GOT3 (cell line): ENCODE data around the gene TIE1.

Experiments used
- DNase-seq: peaks from one replicate; lab custom pipeline; 2025; ENCODE audit warnings: mixed read lengths; lab: John Stamatoyannopoulos, UW

The TIE1 gene

DNA sequence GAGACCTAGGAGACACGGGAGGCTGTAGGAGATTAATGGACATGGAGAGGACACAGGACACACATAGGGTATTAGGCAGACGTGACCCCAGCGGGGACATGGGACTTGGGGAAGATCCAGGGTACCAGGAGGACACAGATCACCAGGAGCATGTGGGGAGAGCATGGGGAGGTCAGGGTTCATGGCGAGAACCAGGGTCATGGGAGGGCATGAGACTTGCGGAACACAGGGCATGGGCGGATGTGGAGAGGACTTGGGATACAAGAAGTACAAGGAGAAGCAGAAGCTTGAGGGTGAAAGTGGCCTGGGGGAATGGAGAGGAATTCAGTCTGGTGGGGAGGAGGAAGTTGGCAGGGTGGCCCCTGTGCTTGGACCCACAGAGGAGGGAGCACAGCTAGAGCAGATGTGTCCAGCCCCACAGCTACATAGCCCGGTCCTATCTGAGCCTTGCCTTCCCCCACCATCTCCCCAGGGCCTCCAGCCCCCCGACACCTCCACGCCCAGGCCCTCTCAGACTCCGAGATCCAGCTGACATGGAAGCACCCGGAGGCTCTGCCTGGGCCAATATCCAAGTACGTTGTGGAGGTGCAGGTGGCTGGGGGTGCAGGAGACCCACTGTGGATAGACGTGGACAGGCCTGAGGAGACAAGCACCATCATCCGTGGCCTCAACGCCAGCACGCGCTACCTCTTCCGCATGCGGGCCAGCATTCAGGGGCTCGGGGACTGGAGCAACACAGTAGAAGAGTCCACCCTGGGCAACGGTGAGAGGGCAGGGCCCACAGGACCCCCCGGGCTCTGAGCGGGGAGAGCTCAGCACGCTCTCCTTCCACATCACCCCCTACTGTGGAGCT is 12.1 kb downstream of the TIE1 start:
- DNase-seq, result no peak

DNA sequence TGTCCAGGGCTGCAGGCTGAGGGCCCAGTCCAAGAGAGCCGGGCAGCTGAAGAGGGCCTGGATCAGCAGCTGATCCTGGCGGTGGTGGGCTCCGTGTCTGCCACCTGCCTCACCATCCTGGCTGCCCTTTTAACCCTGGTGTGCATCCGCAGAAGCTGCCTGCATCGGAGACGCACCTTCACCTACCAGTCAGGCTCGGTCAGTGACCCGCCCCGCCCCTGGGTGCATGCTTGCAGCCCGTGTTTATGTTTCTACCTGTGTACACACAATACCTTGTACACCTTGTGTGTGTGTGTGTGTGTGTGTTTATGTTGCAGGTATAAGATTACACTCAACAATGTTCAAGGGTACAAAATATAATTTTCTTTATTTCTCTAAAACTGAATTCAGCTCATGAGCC is 13.0 kb downstream of the TIE1 start:
- DNase-seq, result no peak

DNA sequence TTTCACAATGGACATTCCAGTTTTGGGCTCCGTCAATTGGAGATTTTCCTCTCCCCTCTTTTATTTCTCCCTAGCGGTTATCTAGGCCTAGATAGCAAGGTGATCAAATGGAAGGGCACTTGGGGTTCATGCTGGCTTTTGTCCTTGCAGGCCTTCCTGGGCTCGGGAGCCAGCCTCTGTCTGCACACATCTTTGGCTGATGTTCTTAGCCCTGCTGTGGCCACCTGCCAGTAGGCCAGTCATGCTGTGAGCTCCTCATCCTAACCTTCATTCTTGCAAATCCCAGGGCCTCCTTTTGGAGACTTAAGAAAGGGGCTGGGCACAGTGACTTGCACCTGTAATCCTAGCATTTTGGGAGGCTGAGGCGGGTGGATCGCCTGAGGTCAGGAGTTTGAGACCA is 13.5 kb downstream of the TIE1 start:
- DNase-seq, result no peak

DNA sequence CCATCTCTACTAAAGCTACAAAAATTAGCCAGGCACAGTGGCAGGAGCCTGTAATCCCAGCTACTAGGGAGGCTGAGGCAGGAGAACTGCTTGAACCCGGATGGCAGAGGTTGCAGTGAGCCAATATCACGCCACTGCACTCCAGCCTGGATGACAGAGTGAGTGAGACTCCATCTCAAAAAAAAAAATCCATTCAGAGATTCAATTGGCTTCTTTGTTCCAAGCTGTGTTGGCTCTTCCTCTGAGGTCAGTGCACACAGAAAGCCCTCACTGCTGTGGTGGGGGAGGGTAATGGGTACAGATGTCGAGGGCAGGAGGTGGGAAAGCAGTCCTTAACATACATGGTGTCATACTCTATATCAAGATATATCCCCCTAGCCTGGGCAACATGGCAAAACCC is 14.7 kb downstream of the TIE1 start:
- no peak for DNase-seq

DNA sequence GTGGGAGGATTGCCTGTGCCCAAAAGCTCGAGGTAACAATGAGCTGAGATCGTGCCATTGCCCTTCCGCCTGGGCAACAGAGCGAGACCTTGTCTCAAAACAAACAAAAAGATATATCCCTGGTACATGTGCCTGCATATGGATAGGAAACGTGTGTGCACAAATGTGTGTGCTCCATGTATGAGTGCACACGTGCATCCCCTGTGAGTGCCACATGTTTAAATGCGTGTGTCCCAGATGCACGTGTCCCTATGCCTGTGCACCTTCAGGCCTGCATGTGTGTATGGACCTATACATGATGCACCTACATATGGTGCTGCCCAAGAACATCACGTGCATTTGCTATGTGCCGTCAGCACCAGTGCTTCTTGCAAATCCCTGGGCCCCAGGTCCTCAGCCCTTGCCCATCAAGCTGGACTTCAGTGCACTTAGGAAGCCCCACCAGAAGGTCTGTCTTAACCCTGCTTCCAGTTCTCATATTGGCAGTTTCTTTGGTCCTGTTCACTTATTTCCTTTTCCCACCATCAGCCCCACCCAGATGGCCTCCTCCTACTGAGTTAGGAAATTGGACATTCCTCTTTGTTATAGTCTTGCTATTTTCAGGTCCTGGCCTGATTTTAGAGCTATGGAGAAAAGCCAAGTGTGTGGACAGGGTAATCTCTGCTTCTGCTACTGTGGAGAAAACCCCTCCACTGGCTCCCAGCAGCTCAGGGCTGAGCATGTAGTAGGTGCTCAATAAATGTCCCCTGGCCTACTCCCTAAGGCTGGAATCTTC is 15.4 kb downstream of the TIE1 start:
- DNase-seq, result no peak

DNA sequence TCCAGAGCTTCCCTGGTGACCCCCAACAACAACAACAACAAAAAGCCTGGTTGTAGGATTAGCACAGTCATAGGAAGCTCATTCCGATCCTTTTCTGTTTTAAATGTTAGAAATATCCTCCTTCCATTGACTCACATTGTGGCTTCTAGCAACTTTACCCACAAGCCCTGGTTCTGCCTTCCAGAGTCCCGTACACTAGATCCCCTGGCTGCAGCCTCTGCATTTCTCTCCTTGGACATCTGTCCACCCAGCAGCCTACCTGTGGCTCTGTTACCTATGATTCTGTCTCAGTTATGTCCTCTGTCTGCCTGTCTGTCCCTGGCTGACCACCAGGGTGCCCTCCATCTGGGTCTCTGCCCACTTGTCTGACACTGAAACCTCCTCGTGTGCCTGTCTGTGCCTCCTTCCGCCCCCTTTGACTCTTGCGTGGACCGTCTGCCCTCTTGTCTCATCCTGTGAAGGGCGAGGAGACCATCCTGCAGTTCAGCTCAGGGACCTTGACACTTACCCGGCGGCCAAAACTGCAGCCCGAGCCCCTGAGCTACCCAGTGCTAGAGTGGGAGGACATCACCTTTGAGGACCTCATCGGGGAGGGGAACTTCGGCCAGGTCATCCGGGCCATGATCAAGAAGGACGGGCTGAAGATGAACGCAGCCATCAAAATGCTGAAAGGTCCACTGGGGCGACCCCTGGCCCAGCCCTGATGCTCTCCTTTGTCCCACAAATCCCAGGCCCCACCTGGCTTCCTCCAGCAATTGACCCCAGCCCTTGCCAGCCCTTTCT is 16.1 kb downstream of the TIE1 start:
- no peak for DNase-seq

DNA sequence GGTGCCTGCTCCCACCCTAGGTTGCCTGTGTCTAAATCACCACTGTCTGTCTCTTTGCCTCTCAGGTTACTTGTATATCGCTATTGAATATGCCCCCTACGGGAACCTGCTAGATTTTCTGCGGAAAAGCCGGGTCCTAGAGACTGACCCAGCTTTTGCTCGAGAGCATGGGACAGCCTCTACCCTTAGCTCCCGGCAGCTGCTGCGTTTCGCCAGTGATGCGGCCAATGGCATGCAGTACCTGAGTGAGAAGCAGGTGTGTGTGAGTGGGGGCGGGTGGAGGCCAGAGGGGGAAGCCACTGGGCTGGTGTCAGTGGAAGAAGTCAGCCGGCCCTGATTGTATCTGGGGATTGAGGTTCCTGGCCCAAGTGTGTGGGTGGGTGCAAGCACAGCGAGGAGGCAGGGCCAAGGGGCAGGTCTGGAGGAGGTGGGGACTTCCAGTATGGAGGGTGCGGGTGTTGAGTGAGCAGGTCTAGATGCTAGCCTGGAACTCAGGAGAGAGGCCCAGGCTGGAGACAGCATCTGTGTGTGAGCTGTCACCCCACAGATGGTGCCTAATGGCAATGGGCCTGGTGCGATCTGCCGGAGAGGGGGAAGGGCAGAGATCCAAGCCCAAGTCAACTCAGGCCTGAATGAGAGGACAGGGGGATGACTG is 17.2 kb downstream of the TIE1 start:
- no peak for DNase-seq

DNA sequence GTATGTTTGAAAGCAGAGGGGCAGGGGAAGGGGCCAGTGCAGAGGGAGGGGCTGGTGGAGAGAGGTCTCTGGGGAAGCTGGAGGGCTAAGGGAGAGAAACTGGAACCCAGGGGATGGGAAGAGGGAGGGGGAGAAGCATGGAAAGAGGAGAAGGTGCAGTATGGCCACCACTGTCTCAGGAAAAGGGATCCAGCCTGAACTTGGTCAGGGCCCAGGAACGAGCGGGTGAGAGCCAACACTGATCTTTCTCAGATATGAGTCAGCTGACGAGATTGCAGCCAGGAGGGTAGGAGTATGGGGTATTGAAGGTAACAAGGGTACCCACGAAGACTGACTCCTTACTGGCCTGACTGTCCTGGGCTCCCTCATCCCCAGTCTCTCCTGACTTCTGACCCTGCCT is 18.0 kb downstream of the TIE1 start:
- no peak for DNase-seq

DNA sequence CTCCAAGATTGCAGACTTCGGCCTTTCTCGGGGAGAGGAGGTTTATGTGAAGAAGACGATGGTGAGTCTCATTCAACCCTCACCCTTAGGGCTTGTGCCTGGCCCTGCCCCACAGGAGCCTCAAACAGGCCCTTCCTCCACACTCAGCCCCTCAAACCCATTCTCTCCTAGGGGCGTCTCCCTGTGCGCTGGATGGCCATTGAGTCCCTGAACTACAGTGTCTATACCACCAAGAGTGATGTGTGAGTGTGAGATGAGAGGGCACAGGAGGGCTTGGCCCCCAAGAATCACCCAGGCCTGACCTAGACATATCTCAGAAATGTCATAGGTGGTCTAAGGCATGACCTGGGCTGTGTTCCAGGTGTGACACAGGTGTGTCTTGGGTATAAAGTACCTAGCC is 18.5 kb downstream of the TIE1 start:
- DNase-seq, result no peak

DNA sequence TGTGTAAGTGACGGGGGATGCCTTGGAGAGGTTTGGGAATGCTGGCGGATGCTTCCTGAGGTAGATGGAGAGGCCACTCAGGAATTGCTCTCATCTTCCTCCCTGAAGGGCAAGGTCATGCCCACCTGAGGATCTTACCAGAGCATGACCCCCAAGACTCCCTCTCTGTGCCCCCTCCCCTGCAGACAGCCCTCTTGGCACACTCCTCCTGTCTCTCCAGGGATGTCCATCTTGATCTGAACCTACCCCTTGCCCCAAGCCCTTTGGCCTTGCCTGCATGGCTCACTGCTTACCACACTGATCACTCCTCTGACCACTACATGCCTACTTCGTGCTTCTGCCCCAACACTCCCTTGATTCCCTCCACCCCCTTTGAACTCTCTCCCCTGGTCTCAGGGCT is 19.0 kb downstream of the TIE1 start:
- DNase-seq, result no peak

DNA sequence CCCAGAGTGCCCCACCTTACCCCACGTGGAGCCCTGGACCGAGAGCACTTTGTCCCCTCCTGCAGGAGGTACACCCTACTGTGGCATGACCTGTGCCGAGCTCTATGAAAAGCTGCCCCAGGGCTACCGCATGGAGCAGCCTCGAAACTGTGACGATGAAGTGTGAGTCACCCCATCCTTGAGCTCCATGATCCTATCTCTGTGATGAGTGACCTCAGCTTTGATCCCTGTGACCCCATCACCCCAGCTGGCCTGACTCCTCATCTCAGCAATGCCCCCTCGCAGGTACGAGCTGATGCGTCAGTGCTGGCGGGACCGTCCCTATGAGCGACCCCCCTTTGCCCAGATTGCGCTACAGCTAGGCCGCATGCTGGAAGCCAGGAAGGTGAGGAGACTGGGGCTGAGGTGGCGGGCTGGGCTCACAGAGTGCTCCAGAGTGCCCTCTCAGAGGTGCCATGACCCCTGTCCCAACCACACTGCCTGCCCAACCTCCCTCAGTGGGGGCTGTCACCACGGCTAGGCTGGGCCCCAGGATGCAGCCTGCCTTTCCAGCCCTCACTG is 20.6 kb downstream of the TIE1 start:
- no peak for DNase-seq

DNA sequence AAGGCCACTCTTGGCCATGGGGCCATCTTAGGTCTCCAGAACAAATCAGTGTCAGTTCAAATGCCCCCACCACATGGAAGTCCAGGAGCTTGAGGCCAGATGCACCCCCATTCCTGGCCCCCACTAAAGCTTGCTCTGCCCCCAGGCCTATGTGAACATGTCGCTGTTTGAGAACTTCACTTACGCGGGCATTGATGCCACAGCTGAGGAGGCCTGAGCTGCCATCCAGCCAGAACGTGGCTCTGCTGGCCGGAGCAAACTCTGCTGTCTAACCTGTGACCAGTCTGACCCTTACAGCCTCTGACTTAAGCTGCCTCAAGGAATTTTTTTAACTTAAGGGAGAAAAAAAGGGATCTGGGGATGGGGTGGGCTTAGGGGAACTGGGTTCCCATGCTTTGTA is 21.7 kb downstream of the TIE1 start:
- DNase-seq, result no peak

DNA sequence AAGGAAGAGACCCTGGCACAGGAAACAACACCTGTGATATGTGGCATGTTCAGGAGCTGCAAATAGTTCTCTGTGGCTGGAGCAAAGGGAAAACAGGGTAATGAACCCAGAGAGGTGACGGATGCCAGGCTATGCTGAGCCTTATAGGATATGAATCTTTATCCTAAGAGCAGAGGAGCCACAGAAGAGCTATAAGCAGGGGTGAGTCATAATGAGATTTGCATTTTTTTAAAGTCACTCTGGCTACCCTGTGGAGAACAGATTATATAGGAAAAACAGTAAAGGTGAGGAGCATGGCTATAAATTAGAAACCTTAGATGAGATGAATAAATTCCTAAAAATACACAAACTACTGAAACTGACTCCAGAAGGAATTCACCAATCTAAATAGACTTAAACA is 24.0 kb downstream of the TIE1 start:
- DNase-seq, result no peak

DNA sequence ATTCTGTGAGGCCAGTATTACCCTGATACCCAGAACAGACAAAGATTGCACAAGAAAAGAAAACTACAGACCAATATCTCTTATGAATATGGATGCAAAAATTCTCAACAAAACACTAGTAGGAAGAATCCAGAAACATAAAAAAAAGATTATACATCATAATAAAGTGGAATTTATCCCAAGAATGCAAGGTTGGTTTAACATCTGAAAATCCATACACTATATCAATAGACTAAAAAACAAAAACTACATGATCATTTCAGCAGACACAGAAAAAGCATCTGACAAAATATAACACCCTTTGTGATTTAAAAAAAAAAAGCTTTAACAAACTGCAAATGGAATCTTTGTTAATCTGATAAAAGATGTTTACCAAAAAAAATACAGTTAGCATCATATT is 24.6 kb downstream of the TIE1 start:
- DNase-seq, result no peak

DNA sequence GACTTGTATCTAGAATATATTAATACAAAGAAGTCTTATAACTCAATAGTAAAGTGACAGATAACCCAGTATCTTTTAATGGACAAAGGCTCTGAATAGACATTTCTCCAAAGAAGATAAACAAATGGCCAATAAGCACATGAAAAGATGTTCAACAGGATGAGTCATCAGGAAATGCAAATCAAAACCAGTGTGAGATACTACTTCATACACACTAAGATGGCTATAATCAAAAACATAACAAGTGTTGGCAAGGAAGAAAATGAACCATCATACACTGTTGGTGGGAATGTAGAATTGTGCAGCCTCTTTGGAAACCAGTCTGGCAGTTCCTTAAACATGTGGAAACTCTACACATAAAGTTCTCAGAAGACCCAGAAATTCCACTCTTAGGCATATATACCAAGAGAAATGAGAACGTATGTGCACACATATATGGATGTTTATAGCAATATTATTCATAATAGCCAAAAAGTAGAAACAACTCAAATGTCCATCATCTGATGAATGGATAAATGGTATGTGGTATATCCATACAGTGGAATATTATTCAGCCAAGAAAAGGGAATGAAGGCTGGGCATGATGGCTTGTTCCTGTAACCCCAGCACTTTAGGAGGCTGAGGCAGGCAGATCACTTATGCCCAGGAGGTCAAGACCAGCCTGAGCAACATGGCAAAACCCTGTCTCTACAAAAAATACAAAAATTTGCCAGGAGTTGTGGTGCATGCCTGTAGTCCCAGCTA is 26.9 kb downstream of the TIE1 start:
- no peak for DNase-seq

DNA sequence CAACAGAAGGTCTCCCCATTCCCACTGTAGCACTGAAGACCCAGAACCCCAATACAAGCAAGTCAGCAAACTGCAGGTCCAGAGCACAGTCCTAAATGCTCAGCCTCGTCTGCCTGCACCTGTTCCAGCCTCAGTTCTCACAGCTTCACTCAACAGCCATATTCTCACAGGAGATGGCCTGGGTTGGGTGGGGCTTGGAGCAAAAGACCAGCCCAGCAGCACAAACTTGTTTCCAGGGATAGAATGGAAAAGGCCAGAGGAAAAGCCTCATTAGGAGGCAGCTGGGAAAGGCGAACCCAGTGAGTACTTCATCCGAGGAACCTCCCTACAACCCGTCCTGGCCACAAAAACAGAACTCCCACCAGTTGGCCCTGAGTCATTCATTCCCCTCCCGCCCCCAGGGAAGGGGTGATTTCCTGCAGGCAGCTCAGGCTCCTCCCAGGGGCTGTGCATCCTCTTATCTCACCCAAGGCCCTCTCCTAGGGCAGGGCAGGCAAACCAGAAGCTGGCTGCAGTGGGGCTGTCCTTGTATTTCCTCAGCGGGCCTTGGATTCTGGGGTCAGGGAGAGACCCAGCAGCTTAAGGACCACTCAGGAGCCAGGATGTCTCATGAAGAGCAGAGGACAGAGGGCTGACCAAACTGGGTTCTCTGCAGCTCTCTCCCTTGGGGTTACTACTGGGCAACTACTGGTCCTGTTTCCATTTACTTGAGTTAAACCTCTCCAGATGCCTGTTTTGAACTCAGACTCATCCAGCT is 29.4 kb downstream of the TIE1 start:
- peak; percentile 51 for DNase-seq

DNA sequence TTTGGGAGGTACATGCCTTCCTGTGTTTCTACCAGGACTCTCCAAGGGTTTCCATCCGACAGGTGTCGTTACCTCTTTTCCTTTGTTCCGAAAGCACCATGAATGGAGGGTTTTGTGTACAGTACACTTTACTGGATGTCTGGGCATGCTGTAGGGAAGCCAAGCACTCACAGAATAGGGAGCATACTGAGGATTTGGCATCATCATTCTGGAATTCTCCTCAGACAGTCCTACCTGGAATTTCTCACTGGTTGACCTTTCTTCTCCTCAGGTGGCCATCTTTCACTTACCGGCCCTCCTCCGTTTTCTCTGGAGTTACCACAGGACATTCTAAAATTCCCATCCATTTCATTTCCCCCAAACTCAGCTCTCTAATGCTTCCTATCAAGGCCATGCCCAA is 30.9 kb downstream of the TIE1 start:
- DNase-seq, result no peak

DNA sequence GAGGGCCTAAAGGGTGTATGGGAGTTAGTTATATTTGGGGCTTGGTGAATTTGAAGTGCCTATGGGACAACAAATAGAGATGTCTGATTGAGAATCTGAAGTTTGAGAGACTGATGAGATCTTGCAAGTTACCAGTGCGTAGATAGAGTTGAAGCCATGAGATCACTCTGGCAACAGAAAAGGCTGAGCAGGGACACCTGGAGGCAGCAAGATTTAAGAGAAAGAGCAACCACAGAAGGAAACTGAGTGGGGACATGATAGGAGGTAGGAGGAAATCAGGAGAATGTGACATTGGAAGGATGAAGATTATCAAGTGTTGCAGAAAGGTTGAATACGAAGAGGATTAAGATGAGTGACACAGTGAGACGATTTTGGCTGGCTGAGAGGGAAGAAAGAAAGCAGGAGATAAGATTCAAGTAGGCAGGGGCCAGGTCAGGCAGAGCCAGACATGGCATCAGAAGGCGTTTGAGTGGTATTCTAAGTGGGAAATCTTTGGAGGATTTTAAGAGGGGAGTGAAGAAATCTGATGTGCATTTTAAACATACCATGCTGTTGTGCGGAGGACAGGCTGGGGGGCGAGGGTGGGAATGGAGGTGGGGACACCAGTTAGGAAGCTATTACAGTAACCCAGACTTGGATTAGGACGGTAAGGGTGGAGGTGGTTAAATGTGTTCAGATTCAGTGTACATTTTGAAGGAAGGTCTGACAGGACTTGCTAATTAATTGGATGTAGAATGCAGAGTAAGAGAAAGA is 33.8 kb downstream of the TIE1 start:
- no peak for DNase-seq

DNA sequence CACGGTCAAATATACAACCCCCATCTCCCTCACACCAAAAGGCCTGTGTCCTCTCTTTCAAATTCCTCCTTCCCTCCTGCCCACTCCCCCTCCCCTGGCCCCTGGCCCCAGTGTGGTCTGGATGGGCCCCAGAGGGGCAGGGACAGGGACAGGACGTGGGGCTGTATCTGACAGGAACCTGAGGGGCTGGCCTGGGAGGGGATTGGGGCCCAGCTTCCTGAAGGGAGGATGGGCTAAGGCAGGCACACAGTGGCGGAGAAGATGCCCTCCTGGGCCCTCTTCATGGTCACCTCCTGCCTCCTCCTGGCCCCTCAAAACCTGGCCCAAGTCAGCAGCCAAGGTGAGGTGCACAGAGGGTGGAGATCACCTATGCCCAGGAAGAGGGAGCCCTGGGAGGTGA is 36.8 kb downstream of the TIE1 start, which contains the start of gene MPL:
Gene MPL (plus strand): TSS at position 231 of the 400 bp plus-strand sequence. CDS start 31 bp downstream, at position 262.
- no peak for DNase-seq
